ENCODE results near the gene REPS2.

REPS2 gene

GRCh38 chrX:17007134-17007768, 60.8 kb downstream of the REPS2 start:
- no peak for DNase-seq

DNA sequence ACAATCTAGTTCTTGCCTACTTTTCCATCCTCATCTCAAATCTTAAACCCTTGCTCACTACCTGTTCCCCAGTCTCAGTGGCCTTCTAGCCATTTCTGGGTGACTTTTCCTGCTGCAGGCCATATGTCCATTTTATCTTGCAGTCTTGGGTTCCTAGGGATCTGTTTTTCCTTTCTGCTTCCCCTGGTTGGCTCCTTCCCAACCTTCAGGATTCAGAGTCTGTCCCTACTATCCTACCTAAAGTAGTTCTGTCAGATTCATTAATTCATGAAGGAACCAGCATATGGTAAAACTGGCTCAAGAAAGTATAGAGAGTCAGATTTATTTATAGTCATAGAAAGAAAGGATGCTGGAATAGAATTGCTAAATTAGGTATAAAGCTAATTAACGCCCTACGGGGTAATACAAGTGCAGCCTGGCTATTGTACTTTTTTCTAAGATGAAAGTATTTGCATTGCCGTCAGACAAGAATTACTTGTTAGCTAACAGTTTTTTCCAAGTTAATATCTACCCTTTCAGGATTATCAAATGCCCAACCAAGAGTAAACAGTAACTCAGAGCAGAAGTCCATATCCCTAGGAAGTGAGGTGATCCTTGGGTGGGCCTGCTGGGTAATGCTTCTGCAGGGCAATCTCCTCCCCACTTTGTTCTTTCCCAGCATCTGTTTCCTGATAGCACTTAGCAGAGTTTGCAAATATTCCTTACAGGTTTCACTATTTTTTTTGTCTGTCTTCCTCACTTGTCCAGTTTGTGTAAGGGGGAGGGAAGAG, 63.6 kb downstream of the REPS2 start:
- DNase-seq, result no peak

- no peak for DNase-seq
These were observed 66.0 kb downstream of the REPS2 start for GRCh38 chrX:17012465-17012864.

- no peak for DNase-seq
These were observed 67.8 kb downstream of the REPS2 start for GRCh38 chrX:17014216-17014615.

- no peak for DNase-seq
These were observed 70.7 kb downstream of the REPS2 start for GRCh38 chrX:17017134-17017533.

- DNase-seq, result no peak
These were observed 73.9 kb downstream of the REPS2 start for GRCh38 chrX:17020356-17020755.

DNA sequence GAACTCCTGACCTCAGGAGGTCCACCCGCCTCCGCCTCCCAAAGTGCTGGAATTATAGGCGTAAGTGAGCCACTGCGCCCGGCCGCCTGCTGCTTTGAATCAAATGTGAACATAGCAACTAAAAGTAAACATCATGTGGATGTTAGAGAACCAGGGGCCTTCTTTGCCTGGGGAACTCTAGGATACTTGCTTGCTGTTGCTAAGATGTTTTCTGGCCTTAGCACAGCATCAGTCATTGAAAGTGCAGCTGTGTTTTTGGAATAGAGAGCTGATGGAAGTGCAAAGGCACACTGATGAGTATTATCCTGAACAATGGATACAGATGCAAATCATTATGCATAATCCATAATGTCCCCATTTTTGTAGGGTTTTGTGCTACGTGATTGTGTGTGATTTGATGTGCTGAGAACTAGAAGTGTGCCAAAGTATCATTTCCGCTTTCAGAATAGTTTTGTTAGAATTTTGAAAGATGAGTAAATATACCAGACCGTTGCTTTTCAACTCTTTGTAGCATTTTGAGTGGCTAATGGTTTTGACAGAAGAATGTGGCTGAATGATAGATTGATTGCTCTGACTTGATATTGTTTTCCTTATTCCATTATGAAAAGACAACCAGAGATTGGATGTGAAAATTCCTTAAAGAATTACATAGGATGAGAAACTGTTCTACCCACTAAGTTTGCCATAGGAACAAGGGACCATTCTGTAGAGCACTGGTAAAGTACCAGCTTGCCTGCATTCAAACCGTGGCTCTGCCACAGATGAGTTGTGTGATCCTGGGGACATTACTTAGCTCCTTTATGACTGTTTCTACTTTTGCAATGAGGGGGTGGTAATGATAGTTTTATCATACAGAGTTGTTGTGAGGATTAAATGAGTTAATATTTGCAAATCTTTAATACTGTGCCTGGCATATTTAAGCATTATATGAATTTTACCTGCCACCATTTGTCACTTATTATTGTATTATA, 74.7 kb downstream of the REPS2 start:
- DNase-seq, result no peak

GRCh38 chrX:17021851-17022604, 75.6 kb downstream of the REPS2 start:
- DNase-seq, result no peak

DNA sequence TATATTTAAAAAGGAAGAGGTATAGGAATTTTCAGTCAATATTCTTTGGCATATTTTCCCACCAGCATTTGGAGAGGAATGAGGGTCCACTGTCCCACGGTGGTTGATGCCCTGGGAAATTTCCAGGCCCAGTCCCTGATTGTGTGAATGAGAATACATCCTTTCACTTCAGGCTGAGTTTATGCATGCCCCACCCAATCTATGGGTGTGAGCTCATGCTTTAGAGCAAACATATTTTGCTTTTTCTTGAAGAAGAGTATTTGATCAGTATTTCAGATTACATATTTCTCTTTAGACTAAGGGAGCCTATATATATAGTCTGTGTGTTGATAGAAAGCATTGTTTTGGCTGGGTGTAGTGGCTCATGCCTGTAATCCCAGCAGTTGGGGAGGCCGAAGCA, 77.2 kb downstream of the REPS2 start:
- DNase-seq, result no peak

DNA sequence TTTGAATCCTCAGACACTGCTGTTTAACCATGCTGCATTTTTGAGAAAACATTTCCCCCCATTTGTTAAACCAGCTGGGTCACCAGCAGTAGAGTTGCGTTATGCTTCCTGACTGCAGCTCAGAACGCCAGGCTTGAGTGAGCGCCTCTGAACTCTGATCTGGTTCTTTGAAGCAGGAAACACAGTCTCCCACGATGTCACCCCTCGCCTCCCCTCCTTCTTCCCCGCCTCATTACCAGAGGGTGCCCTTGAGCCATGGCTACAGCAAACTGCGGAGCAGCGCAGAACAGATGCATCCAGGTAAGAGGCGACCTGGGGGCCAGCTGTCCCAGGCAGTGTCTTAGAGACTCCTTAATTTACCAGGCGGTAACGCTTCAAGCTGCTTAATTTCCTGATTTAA, 78.4 kb downstream of the REPS2 start:
- no peak for DNase-seq

- DNase-seq, result no peak
These were observed 79.3 kb downstream of the REPS2 start for GRCh38 chrX:17025621-17026302.

DNA sequence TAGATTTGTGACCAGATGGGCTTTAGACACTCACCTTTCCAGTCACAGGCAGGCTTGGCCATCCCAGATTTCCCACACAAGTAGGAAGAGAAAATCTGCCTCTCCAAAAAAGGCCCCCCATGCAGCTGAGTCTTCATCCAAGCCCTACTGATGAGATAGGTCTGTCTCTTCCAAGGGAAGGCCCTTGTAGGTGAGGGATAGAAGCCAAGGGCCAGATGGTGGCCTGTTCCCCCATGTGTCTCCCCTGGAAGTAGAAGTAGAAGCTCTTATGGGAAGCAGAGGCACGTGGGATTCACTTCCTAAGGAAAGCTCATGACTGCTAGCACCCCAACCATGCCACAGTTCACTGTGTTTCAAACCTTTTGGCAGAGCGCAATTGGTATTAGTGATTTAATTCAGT, 81.5 kb downstream of the REPS2 start:
- no peak for DNase-seq

DNA sequence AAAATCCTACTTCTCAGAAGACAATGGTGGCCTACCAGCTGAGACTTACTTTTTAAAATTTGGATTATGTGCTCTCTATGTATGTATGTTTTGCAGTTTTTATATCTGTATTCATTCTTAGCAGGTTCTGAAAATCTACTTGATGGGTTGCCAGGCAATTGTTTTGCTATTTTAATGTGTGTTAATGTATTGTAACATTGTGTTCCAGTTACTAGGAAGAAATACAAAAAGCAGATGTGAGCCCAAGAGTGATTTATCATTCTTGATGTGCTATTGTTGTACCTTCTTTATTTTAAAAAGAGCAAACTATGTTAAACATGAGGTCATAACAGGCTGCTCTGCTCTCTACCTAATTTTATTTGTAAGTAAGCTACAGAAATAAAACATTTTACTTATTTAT, 81.9 kb downstream of the REPS2 start:
- no peak for DNase-seq

DNA sequence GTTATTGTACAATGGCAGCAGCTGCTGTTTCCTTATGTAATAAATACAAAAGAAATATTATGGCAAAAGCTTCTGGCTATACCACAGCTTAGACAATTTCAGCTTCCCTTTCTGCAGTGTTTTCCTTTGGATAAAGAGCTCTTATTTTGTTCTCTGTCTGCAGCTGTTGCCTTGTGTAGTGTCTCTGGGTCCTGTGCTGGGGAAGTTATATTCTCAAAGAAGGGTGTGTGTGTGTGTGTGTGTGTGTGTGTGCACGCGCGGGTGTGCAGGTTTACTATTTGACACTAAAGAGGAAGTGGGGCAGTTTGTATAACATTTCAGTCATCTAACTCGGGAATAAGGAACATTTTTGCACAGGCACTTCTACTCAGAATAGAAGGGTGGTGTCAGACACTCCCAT, 83.6 kb downstream of the REPS2 start:
- DNase-seq, result no peak

DNA sequence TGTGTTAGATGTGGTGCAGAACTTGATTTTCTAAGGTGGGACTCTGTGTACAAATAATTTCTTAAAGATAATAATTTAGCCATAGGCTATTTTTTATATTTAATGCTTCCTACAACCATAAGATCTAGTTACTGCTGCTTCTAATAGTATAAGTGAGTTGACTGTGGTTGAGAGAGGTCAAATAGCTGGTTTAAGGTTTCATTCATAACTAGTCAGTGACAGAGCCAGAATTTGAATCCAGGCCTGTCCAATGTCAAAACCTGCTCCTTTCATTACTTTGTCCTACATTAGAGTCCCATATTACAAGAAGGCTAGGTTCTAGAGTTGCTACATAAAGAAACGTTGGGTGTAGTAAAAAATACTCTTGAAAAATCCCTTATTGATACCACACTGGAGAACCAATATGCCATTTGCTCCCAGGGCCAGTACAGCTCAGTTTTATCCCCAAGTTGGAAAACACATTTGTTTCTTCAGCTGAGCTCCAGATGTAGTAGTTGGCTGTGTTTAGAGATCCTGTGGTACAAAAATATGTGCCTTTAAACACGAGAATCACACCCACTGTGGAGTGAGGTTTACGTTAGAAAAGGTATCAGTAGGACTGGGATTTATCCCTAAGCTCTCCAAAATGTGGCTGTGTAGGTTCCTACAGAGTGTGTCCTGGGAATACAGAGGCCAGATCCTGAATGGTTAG, 84.3 kb downstream of the REPS2 start:
- no peak for DNase-seq

DNA sequence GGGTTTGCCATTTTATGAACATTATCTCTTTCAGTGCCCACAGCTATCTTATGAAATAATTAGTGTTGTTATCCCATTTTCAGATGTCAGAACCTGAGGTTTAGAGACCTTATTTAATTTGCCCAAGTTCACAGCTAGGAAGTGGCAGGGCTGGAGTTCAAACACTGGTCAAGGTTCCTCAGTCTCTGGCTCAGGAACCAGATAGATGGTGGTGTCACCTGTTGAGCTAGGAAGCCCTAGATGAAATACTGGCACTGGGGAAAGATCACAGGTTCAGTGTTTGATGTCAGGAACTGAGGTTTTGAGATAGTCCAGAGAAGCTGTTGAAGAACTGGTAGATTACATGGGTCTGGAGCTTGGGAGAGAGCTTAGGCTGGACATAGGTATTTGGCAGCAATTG, 85.4 kb downstream of the REPS2 start:
- no peak for DNase-seq

DNA sequence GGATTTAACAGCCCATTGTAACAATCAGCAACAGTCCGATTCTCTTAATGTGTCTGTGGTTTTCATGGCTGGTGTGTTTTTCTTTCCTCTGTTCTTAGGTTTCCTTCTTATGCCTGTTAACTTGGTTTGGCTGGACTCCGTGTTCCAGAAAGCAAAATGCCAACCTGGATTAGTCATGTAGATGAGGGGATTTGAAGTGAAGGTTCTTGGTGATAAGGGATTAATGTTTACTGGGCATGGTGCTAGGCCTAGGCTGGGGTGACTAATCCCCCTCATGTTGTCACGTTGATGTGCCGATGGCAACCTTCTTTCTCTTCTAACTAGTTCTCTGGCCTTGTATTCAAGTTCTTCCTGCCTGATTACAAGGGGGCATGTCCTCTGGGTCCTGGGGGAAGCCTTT, 85.9 kb downstream of the REPS2 start:
- no peak for DNase-seq

DNA sequence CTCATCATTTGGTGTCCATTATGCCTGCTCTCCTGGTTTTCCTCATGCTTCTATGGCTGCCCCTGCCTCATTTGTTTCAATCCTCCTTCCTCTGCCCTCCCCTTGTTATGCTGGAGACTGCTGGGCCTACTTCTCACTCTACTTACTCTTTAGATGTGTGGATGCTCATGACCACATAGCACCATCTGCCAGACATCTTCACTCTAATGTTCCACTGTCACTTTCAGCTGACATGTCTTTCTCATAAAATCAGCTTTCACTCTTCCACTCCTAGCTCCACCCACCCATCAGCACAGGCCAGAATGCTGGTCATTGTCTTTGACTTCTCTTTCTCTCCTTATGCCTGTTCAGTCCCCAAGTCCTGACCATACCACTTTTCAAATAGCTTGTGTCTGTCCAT, 86.8 kb downstream of the REPS2 start:
- no peak for DNase-seq

GRCh38 chrX:17035111-17035510, 88.7 kb downstream of the REPS2 start:
- no peak for DNase-seq

- no peak for DNase-seq
These were observed 89.9 kb downstream of the REPS2 start for GRCh38 chrX:17036171-17036961.

- no peak for DNase-seq
These were observed 91.8 kb downstream of the REPS2 start for GRCh38 chrX:17038277-17038676.
